Cortex of kidney (tissue), 1 donor: Measurements from ENCODE around the gene MLST8.

Source experiments
- DNase-seq: peaks from one replicate; lab custom pipeline; 2025; lab: John Stamatoyannopoulos, UW

The MLST8 gene

DNA sequence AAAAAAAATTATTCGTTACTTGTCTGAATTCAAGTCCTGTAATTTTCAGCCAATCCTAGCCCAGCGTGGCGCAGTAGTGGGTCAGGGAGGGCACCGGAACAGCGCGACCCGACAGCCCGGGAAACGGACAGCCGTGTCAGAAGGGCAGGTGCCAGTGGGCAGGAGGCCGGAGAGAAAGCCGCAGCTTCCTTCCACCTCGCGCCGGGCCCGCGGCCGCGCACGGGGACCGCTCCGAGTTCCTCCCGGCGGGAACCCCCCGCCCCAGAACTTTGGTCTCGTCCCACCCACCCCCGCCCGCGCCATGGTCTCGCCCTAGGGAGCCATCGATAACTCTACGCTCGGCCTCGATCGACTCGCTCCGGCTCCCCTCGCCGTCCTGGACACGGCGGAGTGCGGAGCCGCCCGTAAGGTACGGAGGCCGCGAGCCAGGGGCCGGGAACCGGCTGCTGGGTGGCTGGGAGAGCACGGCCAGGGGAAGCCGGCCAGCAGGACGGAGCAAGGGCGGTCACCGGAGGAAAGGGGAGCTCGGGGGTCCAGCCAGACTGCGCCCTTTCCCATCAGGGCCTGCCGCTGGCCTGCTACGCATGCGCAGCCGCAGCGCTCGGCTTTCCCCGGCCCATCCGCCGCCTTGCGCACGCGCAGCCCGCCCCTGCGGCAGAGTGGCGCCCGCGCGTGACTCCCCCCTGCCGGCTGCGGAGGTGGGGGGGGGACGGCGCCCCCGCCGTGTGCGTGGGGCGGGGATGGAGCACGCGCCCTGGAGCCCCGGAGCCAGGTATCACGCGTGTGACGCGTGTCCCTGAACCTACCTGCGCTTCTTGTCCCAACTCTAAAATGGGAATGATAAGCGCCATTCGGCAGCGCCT is at the start of gene MLST8:
Gene MLST8 (plus strand): TSS at position 351 of the 863 bp plus-strand sequence. CDS start 632 bp downstream, outside the sequence.
- no peak for DNase-seq

DNA sequence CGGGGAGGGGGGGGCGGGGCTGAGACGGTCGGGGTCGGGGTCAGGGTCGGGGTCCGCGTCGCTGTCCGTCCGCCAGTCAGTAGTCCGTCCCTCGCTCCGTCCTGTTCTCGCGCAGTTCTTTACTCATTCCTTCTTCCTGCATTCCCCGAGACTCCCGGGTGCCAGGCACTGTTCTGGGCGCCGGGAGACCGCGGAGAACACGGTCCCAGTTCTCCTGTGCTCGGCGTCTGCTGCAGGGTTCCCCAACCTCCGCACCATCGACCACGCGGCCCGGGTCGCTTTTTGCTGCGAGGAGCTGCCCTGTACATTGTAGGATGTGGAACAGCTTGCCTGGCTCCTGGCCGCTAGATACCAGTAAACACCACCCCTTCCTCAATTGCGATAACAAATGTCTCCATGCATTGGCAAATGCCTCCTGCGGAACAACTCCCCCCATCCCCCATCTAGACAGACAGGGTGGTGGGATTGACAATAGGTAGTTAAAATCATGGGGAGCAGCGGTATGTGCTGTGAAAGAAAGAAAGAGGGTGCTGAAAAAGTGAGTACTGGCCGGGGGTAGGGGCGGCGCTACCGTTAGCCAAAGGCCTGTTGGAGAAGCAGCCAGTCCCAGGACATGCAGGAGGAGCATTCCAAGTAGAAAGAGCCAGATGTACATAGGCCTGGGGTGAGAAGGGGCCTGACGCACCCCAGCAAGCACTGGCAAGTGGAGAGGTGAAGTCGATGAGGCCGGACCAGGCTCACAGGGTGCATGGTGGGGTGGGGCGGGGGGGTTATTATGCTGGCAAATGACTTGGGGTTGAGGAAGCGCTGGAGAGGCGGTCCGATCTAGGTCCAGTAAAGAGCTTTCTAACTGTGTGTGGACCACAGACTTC is 49.0 kb upstream of the MLST8 start:
- DNase-seq: no peak

DNA sequence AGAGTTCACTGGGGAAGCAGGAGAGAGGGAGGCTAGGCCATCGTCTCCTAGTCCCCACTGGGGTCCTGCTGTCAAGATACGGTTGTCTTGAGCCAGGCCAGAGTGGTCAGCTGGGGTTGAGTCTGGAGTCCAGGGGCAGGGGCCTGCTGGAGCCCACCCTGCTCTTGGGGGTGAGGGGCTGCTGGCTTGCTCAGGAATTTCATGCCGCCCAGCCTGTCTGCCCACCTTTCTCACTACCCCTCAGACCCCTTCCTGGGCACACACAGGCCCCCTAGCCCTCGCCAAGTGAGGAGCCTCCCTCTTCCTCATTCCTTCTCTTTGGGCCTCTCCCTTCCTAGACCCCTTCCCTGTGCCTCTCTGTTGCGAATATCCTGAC is 48.4 kb upstream of the MLST8 start:
- DNase-seq: no peak

DNA sequence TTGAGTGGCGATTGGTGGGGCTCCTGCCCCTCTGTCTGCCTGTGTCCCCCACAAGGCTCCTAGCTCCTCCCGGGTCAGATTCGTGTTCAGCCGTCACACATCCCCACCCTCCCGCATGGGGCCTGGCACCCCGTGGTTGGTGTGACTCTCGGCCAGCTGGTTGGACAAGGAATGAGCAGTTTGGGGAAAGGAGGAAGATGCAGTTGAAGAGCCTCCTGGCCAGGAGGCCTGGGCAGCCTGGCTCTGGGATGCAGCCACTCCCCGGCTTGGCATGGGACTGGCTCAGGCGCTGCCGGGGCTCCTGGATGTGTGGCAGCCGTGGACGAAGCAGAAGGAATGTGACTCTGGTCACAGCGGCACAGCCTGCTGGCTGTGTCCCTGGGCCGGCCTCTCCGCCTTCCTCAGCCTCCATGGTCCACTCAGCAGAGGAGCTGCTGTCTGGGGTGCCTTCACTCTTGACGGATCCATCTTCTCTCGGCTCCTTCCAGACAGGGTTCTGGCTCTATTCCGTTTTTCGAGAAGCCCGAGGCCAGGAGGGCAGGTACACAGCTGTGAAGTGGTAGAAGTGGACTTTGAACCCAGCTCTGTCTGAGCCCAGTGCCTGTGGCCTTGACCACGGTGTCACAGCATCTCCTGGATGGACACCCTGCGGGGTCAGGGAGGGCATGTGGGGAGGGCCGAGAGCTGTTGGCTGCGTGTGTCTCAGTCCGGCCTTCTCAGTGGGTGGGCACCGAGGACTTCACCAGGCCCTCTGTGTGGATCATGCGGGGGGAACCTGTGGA is 47.6 kb upstream of the MLST8 start:
- no peak for DNase-seq

GRCh38 chr16:2158262-2158638 is 47.0 kb upstream of the MLST8 start:
- DNase-seq: no peak

DNA sequence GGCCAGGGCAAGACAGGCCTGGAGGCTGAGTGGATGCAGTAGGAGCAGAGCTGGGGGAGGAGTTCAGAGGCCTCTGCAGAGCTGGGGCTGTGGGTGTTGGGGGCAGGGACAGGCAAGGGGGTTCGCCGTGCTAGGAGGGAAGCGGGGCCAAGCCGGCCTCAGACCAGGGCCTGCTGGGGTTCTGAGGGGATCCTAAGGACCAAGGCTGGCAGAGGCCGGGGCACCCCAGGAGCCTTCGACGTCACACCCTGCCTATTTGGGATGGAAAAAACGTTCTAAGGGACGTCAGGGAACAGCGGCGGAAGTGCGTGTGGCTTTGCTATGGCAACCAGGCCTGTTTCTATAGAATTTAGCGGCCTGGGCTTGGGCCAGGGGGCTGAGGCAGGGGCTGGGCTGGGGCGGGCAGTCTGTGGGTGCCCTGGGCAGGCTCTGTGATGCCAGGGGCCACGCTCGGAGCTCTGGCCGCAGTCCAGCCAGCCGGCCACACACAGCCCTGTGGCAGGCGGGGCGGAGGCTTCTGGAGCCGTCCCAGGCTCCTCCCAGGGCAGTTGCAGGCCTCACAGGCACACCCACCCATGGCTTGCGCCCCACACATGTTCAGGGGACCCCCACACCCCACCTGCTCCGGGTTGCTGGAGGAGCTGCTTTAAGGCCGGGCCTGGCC is 45.9 kb upstream of the MLST8 start:
- no peak for DNase-seq

- no peak for DNase-seq
Measured at GRCh38 chr16:2160915-2161551, 44.2 kb upstream of the MLST8 start.

- DNase-seq: no peak
Measured at GRCh38 chr16:2161911-2162310, 43.3 kb upstream of the MLST8 start.

DNA sequence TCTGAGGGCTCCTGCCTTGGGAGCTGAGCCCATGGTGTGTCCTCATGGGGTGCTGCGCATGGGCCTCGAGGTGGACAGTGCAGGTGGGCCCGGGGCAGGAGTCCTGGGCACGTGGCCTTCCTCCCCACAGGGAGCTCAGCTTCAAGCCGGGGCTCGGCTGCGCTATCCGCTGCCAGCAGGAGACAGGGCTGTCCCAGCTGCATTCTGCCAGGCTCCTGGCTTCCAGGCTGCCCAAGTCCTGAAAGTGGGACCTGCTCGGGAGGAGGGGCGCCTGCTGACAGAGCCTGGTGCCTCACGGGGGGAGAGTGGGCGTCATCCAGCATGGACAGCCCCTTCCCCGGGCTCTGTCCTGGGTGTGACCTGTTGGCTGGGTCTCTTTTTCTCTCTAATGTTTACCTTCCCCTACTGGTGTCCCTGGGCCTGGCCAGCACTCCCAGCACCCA is 42.6 kb upstream of the MLST8 start:
- no peak for DNase-seq

DNA sequence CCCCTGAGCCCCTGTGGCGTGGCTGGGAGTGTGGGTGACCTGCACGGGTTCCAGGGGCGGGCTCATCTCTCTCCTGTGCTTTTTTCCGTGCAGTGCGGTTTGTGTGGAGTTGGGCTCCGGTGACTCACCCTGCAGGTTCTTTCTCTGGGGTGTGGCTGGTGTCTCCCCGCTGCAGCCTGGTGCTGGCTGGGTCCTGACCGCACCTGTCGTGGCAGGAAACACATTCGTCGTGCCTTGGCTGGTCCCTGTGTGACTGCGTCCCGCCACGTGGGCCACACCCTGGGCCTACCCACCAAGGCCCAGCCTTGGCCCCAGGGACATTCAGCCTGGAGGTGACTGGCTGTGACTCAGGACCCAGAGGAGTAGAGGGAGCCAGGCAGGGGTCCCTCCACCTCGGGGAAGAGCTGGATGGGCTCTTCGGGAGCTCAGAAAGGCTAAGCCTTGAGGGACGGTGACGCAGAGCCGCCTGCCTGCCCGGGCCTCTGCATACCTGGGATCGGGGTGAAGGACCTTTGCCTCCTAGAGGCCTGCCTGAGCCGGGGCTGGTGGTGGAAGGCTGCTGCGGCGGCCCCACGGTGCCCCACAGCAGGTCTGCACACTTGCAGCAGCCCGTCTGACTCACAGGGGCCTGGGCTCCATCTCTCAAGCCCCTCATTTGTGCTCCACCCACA is 41.9 kb upstream of the MLST8 start:
- DNase-seq: no peak

GRCh38 chr16:2165861-2166260 is 39.4 kb upstream of the MLST8 start:
- DNase-seq: no peak

- DNase-seq: no peak
Measured at GRCh38 chr16:2166263-2167067, 38.8 kb upstream of the MLST8 start.

DNA sequence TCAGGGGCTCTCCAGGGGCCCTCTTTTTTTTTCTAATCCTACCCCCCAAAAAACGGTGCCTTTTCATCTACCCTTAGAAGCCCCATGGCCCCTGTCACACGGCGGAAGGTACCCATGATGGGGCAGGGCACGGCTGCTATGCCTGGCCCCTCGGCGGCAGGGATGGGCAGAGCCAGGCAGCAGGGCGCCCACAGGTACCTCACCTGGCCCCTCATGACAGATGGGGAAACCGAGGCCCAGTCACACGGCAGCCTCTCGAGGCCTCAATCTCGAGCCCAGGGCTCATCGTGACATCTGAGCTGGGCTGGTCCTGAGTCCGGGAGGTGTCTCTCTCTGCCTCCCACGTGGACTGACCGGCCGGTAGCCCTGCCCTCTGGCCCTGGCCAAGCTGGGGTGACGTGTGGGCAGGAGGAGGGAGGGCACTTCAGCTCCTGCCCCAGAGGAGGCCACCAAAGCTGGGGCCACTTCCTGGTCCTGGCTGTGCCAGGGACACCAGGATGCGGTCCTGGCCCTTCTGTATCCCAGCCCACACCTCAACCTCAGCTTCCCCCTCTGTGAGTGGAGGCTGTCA is 38.1 kb upstream of the MLST8 start:
- no peak for DNase-seq

- DNase-seq: no peak
Measured at GRCh38 chr16:2170080-2170479, 35.2 kb upstream of the MLST8 start.

GRCh38 chr16:2170587-2171435 is 34.4 kb upstream of the MLST8 start:
- DNase-seq: no peak

DNA sequence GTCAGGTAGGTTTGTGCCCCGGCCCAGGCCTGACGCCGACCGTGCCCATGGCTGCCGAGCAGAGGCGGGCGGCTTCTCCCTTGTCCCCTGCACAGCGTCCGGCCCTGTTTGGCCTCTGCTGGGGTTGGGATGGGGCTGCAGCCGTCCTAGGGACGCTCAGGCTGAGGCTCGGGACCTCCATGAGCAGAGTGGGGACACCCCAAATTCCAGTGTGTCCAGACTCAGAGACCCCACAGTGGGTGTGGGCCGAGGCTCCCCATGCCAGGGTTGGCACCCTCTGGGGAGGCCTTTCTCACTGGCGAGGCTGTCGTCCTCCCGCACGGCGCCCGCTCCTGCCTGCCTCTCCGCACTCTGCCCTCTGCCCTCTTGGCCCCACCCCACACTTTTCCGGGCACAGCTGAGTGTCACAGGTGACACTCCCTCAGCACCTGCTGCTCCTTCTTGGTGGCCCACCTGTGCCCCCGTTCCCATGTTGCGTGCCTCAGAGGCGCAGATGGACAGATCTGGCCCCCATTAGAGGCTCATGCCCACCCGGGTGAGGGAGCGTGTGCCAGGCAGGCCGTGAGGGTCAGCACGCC is 33.6 kb upstream of the MLST8 start:
- no peak for DNase-seq

GRCh38 chr16:2172688-2173335 is 32.4 kb upstream of the MLST8 start:
- no peak for DNase-seq

DNA sequence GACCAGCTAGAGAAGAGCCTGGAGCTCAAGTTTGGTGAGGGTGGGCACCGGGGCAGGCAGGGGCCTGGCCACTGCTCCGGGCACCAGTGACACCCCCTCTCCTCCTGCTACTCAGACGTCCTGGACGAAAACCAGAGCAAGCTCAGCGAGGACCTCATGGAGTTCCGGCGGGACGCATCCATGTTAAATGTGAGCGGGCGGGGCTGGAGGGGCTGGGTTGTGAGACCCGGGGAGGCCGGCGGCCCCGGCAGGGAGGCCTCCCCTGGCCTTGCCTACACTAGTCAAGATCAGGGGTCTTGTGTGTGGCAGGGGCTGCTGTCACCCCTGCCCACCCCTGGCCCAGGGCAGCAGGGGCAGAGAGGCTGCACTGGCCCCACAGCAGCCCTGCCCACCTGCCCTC is 31.9 kb upstream of the MLST8 start:
- DNase-seq: no peak
